HS-27A (cell line): ENCODE data around the gene SEL1L3.
A peak's percentile ranks its signal among the peaks of the same experiment; 100 is the strongest.
"Not testable (repeated sequence)": the region's sequence is repeated elsewhere in the genome, so short reads cannot be mapped to it uniquely, and the experiment has no call there.

Experiments
- DNase-seq: peaks from one replicate; pipeline ENCODE4 v3.0.0-alpha.2; 2012; ENCODE audit warnings: low read depth, missing footprints

The SEL1L3 gene

GRCh38 chr4:25879587-25879986 lies 16.8 kb upstream of the SEL1L3 start:
- DNase-seq: no peak

DNA sequence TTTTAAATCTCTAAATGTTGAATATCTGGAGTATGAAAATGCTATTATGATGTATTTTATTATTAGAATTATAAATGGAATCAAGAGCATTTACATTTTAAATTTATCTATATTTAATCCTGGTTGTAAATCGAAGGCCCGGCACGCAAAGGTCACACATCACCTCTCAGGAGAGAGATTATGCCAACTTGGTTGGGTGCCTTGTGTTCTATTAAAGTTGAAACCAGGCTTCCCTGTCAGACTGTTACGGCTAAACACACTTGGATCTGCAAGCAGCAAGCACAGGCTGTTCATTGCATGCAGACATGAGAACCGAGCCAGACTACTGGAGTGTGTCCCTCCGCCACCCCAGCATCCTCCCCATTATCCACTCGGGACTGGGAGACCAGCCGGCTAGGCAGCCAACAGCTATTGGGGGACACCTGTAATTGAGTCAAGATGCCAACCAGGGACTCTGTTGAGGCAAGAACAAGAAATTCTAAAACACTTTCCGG lies 16.4 kb upstream of the SEL1L3 start:
- no peak for DNase-seq

- DNase-seq: no peak
Measured at GRCh38 chr4:25878676-25879075, 15.9 kb upstream of the SEL1L3 start.

DNA sequence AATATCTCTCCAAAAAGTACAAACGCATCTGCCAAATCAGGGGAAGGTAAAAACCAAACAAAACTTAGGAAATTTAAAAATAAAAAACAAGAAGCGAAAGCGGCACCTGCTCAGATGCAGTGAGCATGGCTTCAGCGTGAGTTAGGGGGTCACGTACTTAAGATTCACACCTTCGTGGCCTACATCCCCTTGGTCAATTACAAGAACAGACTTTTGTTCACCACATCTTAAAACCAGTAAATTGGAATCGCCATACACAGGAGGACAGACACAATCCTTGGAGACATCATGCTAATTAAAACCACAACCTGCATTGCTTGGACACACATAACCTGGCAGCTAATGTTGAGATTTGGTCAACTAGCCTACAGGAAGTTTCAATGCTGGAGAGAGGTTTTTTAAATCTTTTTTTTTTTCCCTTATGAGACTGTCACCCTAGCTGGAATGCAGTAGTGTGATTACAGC lies 12.5 kb upstream of the SEL1L3 start:
- DNase-seq: no peak

DNA sequence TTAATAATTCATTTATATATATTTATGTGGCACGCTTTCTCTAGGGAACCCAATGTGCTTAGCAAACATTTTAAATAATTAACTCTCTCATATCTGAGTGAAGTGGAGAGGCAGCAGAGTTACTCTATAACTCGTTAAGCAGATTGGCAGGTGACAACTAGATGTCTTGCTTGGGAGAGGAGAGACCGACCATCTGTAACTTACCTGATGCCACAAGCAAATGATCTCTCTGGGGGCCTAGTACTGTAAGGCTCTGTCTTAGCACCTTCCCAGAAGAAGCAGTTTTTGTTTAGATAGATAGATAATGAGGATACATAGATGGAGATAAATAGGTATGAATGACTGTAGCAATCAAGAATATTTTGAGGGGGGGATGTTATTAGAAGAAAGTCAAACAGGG lies 11.9 kb upstream of the SEL1L3 start:
- no peak for DNase-seq

DNA sequence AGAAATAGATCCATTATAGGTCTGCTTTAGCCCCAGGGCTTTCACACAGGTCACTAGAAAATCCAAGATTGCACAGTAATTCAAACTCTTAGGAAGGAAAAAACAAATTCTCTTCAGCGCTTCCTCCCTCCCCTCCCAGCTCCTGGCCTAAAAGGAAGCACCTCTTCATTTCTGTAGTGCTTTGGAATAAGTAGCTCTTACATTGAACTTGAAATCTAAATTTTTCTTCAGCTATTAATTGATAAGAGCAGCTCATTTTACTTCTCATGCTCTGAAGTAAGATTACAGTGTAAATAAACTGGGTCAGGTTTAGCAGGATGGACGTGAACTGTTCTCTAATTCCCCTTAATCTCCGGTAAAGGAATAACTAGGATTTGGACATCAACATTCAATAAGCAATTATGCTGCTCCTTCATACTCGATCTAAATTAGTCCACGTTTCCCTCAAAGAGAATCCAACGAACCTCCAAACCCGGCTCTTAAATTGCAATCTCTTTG lies 10.9 kb upstream of the SEL1L3 start:
- DNase-seq: no peak

DNA sequence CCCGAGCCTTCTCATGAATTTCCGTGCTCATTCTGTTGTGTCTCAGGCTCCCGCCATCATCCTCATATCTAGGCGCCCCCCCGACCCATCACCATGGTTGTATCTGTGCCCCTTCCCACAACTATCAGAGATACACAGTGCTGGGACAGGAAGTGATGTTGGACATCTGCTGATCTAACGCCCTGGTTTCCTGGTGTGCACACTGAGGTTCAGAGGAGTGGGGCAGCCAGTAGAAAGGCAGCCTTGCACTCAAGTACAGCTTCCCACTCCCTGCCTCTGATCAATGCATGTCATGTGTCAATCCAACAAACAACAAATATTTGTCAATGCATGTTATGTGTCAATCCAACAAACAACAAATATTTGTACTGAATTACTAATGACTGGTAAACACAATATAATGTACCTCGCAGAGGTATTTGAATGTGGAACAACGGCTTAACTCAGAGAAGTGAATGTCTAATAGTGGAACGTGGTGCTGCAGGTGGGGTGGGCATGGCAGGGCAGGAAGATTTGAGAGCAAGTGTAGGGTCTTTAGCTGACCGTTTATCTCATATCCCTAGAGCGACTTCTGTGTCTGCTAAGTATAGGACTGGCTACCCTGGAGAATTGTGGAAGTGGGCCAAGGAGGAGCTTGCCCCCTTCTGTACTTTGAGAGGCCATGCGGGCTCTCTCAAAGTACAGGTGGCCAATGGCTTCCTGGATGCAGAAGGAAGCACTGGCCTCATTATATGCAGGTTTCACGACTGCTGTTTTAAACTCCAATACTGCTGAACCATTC lies 10.3 kb upstream of the SEL1L3 start:
- DNase-seq: no peak

GRCh38 chr4:25870081-25870480 lies 7.3 kb upstream of the SEL1L3 start:
- DNase-seq: no peak

- DNase-seq: no peak
Measured at GRCh38 chr4:25867781-25868294, 5.0 kb upstream of the SEL1L3 start.

- not testable (repeated sequence) for DNase-seq
Measured at GRCh38 chr4:25866401-25866800, 3.6 kb upstream of the SEL1L3 start.

- no peak for DNase-seq
Measured at GRCh38 chr4:25865586-25865985, 2.8 kb upstream of the SEL1L3 start.

DNA sequence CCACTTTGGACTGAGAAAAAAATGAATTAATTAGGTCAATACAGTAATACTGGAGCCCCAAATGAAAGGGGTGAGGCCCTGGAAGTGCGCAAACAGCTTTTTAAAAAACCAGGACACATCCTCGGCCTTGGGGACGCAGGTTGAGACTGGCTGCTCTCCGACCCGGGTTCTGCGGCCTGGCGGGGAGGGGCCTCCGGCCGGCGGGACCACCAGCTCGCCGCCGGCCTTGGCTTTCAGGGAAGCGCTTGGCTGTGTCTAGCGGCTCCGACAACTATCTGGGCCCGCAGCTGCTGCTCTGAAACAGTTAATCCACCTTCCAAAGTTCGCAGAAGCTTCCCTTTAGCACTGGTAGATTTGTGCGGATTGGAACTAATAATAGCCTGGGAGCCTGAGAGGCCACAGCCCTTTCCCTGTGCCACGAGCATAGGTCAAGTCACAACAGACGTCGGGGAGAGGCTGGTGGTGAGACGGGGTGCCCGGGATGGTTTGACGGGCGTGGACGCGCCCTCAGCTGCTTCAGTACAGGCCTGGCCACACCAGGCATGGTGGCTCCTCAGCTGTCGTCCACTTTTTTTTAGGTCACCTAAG lies 1.1 kb upstream of the SEL1L3 start:
- no peak for DNase-seq

DNA sequence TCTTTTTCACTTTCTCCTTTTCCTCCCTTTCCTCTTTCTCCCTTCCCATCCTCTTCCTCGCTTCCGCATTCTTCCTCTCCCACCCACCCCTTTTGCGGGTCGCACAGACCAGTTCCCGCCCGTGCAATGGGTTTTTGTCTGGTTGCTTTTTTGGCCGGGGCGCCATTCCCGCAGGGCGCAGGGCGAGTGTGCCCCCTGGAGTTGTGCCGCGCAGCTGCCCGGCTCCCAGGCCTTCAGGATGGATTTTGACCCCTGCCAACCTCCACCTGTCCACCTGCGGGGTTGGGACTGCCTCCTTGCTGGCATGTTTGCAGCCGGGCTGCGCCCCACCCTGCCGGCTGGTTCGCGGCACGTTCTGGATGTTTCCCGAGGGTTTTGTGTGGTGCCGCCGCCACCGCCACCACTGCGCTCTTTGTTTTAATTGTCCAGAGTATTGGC lies 578 bp upstream of the SEL1L3 start:
- DNase-seq: no peak

- DNase-seq: peak; percentile 20
Measured at GRCh38 chr4:25861951-25862410, 807 bp downstream of the SEL1L3 start.

DNA sequence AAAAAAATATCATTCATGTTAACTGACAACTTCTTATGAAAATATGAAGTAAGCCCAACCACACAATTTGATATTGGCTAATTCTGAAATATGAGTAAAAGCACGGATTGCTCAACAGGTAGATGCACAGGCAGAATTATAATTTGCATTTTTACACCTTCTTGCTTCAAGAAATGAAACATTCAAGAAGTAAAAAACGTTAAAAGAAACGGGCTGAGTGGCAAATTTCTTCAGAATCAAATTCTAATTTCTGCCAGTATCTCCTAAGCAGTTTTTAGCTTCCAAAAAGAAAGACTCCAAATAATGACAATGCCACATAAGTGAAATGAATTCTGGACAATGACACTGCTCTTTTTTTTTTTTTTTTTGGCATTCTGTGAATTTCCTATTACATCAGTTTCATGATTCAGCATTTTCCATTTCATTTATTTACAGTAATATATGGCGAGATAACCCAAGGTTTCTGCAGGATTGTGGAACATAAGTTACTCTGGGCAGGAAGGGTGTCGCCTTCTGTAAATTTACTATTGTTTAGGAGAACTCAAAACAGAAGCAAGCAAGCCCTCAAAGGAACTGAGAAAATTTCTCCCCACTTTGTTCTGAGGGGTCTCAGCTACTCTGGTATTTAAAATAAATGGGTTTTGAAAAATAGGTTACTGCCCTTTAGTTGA lies 1.4 kb downstream of the SEL1L3 start:
- no peak for DNase-seq

DNA sequence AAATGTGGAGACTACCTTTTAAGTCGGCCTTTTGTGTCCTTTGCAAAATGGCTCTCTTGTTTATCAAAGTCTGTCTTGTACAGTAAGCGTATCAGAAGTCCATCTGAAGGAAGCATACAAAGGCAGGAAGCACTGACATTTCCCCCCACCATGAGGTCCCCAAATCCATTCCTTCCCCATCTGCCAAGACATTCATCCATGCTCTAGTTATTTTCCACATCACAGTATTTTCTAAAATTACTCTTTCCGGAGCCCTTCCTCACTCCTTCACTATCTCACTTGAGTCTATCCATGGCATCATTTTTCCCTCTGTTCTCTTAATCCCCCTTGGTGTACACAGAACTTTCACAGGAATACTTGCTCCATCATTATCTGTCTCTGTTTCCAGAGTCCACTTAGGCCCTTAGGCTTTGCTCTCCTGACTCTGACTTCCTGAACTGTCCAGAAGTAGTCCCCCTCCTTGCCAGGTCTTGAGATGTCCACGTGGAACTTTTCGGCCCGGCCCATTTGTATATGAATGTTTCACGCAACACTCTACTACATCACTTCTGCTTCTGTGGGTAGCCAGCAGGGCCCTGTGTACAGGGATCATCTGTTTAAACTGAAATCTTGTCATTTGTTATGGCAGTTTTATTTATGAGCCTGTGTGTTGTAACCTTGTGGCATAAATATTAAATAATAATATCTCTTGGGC lies 2.1 kb downstream of the SEL1L3 start:
- no peak for DNase-seq

DNA sequence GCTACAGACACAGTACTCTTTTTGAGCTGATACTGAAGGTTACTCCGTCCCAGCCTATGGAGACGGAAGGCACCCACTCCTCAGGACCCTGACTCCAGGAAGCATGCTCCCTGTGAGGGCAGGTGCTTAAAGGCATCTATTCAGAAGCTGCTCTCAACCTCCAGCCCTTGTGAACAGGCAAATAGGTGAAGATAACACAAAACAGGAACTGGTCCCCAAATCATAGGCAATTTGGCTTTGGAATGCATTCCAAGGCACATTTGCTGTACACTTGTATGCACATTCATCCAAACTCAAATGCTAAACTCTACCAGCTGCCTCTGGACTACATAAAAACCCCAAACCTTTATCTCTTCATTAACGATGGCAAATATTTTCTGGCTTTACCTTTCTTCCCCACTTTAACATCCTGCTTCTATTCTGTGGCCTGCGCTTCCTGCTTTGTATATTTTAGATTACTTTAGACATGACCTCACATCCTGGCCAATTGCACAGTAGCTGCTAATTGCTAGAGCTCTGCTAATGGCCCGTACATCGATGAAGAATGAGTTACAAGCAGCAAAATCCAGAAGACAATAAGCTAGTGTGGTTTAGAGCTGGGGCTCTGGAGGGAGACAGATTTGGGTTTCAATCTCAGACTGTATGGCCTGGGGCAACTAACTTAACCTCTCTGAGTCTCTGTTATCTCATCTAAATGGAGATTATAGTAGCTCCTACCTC lies 3.2 kb downstream of the SEL1L3 start:
- no peak for DNase-seq

DNA sequence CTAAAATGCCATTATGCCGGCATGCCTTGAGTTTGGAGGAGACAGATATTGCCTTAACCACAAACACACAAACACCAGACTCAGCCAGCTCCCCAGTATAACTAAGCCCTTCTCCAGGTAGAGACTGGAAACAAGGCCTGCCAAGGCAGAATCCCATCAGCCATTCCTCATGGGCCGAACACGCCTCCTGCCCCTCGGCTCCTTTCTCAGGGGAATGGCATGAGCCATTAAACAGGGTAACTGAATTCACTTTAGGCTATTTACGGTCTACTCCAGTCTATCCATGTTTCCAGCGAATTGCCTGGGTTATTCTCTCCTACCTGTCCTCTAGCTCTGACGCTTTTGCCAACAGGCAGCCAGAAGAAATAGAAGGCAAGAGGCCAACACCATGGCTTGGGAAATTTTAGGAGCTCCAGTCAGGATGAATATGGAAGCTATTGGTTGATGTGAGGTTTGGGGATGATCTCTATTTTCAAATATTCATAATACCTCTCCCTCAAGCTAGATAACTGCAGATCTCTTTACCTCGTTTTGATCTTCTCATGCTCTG lies 4.9 kb downstream of the SEL1L3 start:
- DNase-seq: no peak

GRCh38 chr4:25857403-25857802 lies 5.4 kb downstream of the SEL1L3 start:
- no peak for DNase-seq

DNA sequence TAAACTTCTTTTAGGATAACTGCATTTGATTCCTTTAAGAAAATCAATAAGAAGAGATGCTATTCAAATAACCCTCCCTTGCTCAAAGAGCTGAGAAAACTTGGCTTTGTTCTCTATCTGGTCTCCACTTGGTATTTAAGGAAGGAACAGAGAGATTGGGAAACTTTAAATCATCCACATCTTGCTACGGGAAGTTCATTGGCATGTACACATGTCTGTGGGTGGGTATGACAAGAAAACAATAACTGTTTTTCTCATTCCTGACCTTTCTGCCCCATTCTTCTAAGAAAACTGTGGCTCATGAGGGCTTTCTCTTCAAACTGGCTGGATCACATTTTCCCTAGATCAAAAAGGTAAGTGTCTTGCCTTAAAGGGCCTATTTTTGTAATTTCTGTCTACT lies 6.0 kb downstream of the SEL1L3 start:
- DNase-seq: no peak

DNA sequence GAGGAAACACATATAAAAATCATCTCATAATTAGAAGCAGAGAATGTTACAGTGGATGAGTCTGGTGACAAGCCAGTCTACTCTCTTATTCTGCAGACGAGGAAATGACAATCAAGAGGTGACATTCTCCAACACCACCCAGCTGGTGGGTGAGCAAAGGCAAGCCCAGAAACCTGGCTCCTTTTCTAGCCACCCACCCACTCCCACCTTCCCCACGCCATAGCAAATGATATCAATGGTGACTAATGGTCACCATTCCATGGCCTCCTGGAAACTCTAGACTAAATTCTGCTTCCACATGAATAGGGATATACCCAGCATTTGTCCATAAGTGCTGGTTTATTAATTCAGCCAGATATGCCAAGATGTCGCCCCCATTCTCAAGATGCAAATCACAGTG lies 10.7 kb downstream of the SEL1L3 start:
- no peak for DNase-seq
